Uterus (tissue), 4 donors: ENCODE data around the gene CLCN5. TPM values are rescaled to one million over a fixed set of nuclear protein-coding genes. Genes with fewer than 3 reads are reported as not detected.

Source experiments
- DNase-seq, 2 donors: peaks; one replicate each; pipeline ENCODE4 v3.0.0-alpha.2; 2019 to 2020
- H3K27ac ChIP-seq, 2 donors: fragments of 200-600 bp; sonication (generic); 1 replicate in 1 of 2; 2 replicates in 1 of 2; pipeline ENCODE4 v1.5.1; 2016 to 2018
- H3K27me3 ChIP-seq, 2 donors: fragments of 200-600 bp; sonication (generic); one replicate each; pipeline ENCODE4 v1.5.1; 2018 to 2019; ENCODE audit warnings: control low read depth in 1 of 2
- H3K36me3 ChIP-seq, 2 donors: fragments of 200-600 bp; sonication (generic); one replicate each; pipeline ENCODE4 v1.5.1; 2019; ENCODE audit warnings: control low read depth in 1 of 2
- H3K4me1 ChIP-seq, 2 donors: fragments of 200-600 bp; sonication (generic); one replicate each; pipeline ENCODE4 v1.5.1; 2018 to 2019; ENCODE audit warnings: control low read depth in 1 of 2
- H3K4me3 ChIP-seq, 2 donors: fragments of 200-600 bp; sonication (generic); 1 replicate in 1 of 2; 2 replicates in 1 of 2; pipeline ENCODE4 v1.5.1; 2018 to 2019; ENCODE audit warnings: mild to moderate bottlenecking in 1 of 2
- H3K9me3 ChIP-seq, 2 donors: fragments of 200-600 bp; sonication (generic); one replicate each; pipeline ENCODE4 v1.5.1; 2019; ENCODE audit warnings: control low read depth in 1 of 2
- CTCF ChIP-seq, 4 experiments: fragments of 200-600 bp in 2 of 4; fragments of 450-650 bp in 2 of 4; sonication (generic) in 2 of 4; IDR thresholded peaks; one replicate each; pipeline ENCODE4 v1.5.1; 2016 to 2019; ENCODE audit warnings: antibody characterized with exemption in 4 of 4, mild to moderate bottlenecking in 2 of 4, moderate library complexity in 1 of 4
- POLR2A ChIP-seq, 2 donors: fragments of 450-650 bp; IDR thresholded peaks; one replicate each; pipeline ENCODE4 v1.6.1; 2016; ENCODE audit warnings: antibody characterized with exemption in 2 of 2, mild to moderate bottlenecking in 1 of 2, moderate library complexity in 1 of 2
- intact Hi-C: fragments of 100-400 bp; cut with DNase I; formaldehyde crosslinking; loops from one replicate; pipeline ENCODE4 v1.15.1; 2023; ENCODE audit warnings: low total_unique reads
- total RNA-seq, 4 donors: library from RNA; depleted of rRNA in 3 of 4; stranded (reverse); fragments of >200 nt in 3 of 4; gene quantifications; one replicate each; pipeline versions ENCODE4 v1.1.0 to v1.2.4, GENCODE V29; 2014 to 2023
- donor health status: DM: yes; HTN: yes; CAD: no.

CLCN5 gene
- total RNA-seq, 4 donors from 2014 or later = 6.4 to 81.2 (median 11.0) TPM

DNA sequence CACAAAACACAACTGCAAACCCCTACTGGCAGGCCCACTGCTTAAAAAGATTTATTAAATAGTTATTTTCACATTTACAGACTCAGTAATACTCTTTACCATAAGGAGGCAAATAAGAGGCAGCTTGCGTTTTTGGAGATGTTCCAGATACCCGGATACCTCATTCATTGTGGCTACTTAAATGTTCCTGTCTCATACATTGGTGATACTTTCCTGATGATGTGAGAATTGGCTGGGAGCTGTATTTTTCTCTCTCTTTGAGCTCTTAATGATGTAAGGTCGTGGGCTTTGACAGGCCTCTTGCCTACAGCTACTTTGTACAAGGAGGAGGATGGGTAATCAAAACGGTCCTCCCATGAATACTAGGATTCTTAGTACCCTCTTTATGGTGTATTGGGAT is 176.9 kb downstream of the CLCN5 start:
- H3K27me3 ChIP-seq = no peaks in the 10 kb centered on the region
- intact Hi-C loops = no loop called here

DNA sequence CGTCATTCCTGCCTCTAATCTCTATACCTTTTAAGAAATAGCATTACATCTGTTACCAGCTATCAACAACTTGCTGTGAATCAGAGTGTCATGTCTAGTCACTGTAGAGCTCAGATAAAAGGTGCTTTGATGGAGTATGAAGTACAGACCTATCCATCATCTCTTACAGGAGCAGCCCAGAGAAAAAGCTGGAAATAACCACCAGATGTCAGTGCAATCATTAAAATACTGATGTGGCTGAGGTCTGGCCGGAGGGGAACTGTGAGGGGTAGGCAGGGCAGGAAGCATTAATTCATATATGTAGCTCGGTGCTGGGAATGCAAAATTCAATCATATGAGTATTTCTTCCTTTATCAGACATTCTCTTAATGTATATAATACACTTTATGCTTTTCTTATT is 177.8 kb downstream of the CLCN5 start:
- no peak for TF ChIP-seq POLR2A (IDR thresholded peaks at IDR 0.05)
- TF ChIP-seq CTCF (IDR thresholded peaks at IDR 0.05) = peak; percentile 22 to 44 (median 34)
- H3K4me1 ChIP-seq = no peaks in the 10 kb centered on the region
- no peak overlapping the region for H3K4me3 ChIP-seq
- no peaks in the 10 kb centered on the region for H3K9me3 ChIP-seq
- H3K27ac ChIP-seq = no peak overlapping the region
- H3K27me3 ChIP-seq = no peaks in the 10 kb centered on the region
- intact Hi-C loops = no loop called here
- peak in 1 of 2 donors; percentile 19 for DNase-seq
- no peaks in the 10 kb centered on the region for H3K36me3 ChIP-seq

More for the DNA sequence above, 176.9 kb downstream of the CLCN5 start:
- Histone ChIP-seq H3K4me1 (no peaks in the 10 kb centered on the region), H3K27ac (no peak overlapping the region), H3K4me3 (no peak overlapping the region), H3K36me3 (no peaks in the 10 kb centered on the region), H3K9me3 (no peaks in the 10 kb centered on the region)
- no peak for DNase-seq
- TF ChIP-seq CTCF (IDR thresholded peaks at IDR 0.05) (no peak), POLR2A (IDR thresholded peaks at IDR 0.05) (no peak)

- Histone ChIP-seq H3K36me3 (no peaks in the 10 kb centered on the region), H3K4me3 (no peak overlapping the region), H3K4me1 (no peaks in the 10 kb centered on the region), H3K9me3 (no peaks in the 10 kb centered on the region), H3K27me3 (no peaks in the 10 kb centered on the region), H3K27ac (peak overlapping the region in 1 of 2 donors; percentile 25)
- no peak for DNase-seq
- no peak for TF ChIP-seq POLR2A (IDR thresholded peaks at IDR 0.05)
- no peak for TF ChIP-seq CTCF (IDR thresholded peaks at IDR 0.05)
- intact Hi-C loops = no loop called here
These were observed 180.8 kb downstream of the CLCN5 start for GRCh38 chrX:50103176-50103575.

GRCh38 chrX:50103866-50104566 is 181.6 kb downstream of the CLCN5 start:
- no peaks in the 10 kb centered on the region for H3K27me3 ChIP-seq
- peak; percentile 46 to 57 for DNase-seq

More at GRCh38 chrX:50103866-50104566, 181.6 kb downstream of the CLCN5 start:
- H3K4me3 ChIP-seq = no peak overlapping the region
- intact Hi-C loops = no loop called here
- H3K36me3 ChIP-seq = no peaks in the 10 kb centered on the region
- H3K27ac ChIP-seq = peak overlapping the region in 1 of 2 donors; percentile 25
- no peaks in the 10 kb centered on the region for H3K4me1 ChIP-seq
- TF ChIP-seq POLR2A (IDR thresholded peaks at IDR 0.05) (no peak), CTCF (IDR thresholded peaks at IDR 0.05) (no peak)
- H3K9me3 ChIP-seq = no peaks in the 10 kb centered on the region
